GM12892 (cell line): ENCODE data around the gene UBE2E3.

ENCODE experiments used
- POLR2A ChIP-seq: IDR thresholded peaks from 2 replicates; pipeline ENCODE4 v1.6.1; 2011; ENCODE audit warnings: low read depth, low read length, control low read depth
- TAF1 ChIP-seq: IDR thresholded peaks from 2 replicates; pipeline ENCODE4 v1.6.1; 2011; ENCODE audit warnings: low read depth, mild to moderate bottlenecking, control low read depth, low read length, borderline replicate concordance

DNA sequence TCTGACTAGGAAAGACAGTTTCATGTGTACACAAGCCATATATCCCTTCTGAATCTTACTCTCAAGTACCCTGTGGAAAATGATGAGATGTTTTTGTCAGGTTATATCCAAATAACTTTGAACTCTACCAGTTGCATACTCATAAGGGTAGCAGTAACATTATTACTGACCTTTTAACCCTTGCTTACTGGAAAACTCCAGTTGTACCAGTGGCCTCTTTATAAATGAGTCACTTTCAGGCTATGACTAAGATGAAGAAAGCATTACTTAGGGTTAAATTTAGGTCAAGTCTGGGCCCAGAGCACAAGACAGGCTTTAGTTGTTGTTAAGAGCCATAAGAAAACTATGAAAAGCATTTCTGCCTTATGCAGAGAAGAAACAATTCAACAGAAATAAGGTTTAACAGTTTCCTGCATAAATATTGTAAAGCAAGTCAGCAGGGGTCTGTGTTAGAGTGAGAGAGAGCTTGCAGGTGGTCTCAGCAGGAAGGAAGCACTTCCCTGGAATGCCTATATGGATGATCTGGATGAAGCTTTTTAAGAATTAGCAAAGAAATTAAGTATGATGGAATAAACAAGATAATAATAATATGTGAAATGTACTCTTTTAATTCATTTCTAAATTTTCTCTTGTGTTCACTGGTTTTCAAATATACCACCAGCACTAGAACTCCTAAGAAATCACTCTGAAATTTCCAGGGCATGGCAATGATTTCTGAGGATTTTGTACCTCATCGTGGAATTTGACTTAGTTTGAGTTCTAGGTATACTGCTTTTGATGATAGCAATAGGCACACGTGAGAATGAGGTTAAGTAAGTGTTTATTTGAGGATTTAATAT is 126.6 kb downstream of the UBE2E3 start:
- TF ChIP-seq TAF1 (no peak), POLR2A (no peak)
